Activated CD4-positive, alpha-beta T cell treated with anti-CD3 and anti-CD28 coated beads, Interleukin-2, amount 50 U/mL, for 48 hours (primary cell): ENCODE measurements around the gene TP73.

Source experiments
- DNase-seq, 2 experiments: peaks; one replicate each; pipeline ENCODE4 v3.0.0-alpha.2; 2020

TP73 gene

GRCh38 chr1:3772027-3772714, 119.9 kb downstream of the TP73 start:
- DNase-seq, result peak; percentile 92 to 94

GRCh38 chr1:3772715-3773571, 120.6 kb downstream of the TP73 start, which contains the start of gene SMIM1:
SMIM1 (plus strand) TSS chr1:3772749; CDS start chr1:3775374, 2,625 bp downstream.
- no peak for DNase-seq

DNA sequence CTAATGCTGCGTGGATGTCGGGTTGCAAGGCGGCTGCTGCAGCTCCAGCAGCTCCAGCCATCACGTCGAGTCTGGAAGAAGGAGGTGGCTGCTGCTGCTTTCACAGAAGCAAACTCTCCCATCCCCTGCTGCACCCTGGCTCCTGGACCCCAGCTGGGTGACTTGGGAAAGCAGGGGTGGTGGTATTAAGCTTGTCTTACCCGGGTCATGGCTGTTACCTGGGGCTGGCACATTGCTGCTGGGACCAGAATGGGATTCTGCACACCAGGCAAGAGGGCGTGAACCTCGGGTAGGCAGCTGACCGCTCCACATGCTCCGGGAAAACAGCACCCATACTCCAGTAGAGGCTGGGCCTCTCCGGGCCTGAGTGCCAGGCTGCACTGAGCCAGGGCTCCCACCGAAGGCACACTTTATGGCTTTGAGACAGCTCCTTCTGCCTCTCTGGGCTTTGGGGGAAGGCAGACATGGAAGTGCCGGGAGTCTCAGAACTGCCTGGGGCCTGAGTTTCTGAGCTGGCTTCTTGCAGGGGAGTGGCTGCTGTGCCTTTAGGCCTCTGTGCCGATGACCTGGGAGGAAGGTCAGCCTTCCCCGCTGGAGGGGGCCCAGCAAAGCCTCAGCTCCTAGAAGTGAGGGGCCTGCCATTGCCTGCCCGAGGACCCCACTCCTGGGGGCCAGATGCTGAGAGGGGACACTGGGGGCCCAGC, 121.4 kb downstream of the TP73 start:
- no peak for DNase-seq

GRCh38 chr1:3774276-3774945, 122.1 kb downstream of the TP73 start:
- no peak for DNase-seq

GRCh38 chr1:3774946-3775489, 122.7 kb downstream of the TP73 start:
- DNase-seq, result no peak

GRCh38 chr1:3775490-3776230, 123.3 kb downstream of the TP73 start:
- peak; percentile 53 to 65 for DNase-seq

- no peak for DNase-seq
Observed at GRCh38 chr1:3776231-3776961, 124.1 kb downstream of the TP73 start.

GRCh38 chr1:3777078-3777547, 124.8 kb downstream of the TP73 start:
- no peak for DNase-seq

GRCh38 chr1:3777647-3778589, 125.6 kb downstream of the TP73 start:
- DNase-seq, result no peak

DNA sequence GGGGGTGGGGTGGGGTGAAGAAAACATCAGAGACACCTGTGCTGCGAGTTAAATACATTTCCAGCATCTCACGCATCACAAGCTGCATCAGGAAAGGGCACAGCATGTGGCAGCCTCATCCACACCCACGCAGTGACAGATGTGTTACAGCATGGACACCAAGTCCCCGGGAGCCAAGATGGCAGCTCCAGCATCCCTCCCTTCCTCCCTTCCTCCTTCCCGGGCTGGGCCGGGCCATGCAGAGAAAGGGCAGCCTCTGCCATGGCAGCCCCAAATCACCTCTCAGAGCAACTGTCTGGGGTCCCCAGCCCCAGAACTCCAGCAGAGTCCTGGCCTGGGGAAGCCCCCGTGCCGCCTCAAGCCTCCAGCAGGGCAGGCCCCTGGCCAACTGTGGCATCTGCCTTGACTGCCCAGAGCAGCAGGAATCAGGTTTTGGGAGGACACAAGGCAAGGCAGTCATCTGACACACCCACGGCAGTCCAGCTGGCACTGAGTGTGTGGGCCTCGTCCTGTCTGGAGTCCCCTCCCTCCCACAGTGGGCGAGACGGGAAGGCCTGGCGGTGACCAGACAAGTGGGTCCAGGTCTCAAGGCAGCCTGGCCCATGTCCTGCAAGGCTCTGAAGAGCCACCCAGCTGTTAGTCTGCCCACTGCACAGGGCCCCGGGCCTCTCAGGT, 126.4 kb downstream of the TP73 start:
- no peak for DNase-seq

GRCh38 chr1:3779265-3779911, 127.1 kb downstream of the TP73 start:
- no peak for DNase-seq

DNA sequence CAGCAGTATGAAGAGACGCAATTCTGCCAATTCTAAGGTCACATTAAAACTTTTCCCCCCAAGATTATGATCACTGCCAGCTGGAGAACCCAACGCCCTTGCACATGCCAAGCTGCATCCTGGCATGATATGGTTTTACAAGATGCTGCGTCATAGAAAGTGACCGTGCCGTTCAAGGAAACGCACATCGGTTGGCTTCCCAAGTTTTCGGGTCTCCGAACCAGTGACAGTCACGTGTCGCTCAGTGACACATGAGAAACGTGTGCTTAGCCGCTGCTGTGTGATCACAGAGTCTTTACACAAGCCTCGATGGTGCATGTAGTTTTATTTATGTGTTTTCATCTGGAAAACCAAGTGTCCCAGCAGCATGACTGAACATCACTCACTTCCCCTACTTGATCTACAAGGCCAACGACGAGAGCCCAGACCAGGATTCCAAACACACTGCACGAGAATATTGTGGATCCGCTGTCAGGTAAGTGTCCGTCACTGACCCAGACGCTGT, 127.6 kb downstream of the TP73 start:
- no peak for DNase-seq

DNA sequence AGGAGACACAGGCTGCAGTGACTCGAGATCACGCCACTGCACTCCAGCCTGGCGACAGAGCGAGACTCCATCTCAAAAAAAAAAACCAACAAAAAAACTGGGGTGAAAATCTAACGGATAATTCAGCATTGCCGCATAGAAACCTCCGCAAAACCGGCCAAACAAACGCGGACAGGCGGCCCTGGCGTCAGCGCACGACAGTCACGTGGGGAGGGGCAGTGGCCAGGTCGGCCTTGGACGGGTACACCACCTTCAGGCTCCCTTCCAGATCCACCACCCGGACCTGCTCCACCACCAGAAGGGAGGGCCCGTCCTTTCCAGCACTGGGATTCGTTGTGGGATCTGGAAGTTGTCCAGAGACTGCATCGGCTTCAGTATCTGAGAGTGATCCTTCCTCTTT, 128.6 kb downstream of the TP73 start:
- DNase-seq, result no peak

DNA sequence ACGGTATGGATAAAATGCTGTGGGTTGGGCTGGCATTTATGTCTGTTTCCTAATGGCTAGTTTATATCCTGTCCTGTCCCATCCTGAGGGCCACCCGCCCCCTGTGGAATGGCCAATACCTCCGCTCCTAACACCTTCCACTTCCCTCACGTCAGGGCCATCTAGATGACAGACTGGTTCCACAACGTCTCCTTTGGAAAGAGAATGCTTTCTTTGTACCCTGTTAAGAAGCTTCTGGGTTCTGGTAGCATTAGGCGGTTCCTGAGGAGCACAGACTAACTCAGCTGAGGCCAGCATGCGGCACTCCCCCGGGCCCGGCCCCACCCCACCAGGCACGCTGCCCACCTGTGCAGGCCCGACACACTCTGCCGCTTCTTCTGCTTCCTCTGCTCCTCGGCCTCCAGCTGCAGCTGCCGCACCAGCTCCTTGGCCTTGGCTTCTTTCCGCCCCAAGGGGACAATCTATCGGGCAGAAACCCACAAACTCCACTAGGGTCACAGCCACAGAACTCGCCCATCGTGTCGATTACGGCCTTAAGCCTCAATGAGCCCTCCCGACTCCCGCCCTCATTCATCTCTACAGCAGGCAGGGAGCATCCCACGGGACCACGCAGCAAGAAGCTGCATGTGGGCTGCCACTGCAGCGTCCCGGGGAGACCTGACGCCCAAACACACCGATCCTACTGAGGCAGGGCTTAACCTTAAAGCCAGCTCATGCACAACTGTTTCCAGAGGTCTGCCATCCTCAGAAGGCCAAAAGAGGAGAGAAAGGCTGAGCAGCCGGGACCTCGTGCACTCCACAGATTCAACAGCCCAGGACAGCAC, 131.5 kb downstream of the TP73 start:
- no peak for DNase-seq

DNA sequence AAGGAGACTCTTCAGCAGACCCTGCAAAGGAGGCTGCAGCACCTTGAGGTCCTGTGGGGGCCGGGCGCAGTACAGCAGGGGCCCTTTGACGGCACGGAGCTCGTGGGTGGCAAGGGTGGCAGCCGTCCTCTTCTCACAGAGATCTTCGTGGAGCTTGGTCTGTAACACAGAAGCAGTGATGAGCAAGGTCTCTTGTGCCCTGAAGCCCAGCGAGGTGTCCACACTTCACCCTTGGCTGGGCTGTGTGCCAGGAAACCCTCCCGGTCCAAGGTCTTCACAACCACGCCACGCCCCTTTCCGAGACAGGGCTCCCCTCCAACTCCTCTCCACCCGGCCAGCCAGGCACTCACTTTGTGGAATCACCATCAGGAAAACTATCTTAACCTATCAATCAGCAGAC, 132.7 kb downstream of the TP73 start:
- no peak for DNase-seq

DNA sequence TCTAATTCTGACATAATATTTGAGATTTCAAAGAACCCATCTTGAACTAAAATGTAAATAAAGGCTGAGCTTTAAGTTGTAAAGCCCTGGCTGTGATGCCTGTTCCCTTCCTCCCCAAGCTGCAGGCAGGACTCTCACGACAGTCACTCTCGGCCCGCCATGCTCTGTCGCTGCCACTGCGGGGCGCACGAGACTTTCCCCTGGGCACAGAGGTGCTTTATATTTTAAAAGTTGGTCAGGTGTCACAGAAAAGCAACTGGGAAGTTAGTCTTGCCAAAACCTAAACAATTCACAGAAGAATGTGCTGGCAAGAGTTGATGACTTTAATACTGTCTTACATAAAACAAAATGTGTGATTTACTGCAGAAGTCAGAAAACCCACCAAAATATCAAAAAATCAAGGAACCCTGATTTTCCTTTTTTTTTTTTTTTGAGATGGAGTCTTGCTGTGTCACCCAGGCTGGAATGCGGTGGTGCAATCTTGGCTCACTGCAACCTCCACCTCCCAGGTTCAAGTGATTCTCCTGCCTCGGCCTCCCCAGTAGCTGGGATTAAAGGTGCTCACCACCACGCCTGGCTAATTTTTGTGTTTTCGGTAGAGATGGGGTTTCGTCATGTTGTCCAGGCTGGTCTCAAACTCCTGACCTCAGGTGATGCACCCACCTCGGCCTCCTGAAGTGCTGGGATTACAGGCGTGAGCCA, 133.3 kb downstream of the TP73 start:
- DNase-seq, result peak; percentile 22 to 39
